ENCODE results near the gene CDON. TPM values are rescaled to one million over a fixed set of nuclear protein-coding genes. Genes with fewer than 3 reads are reported as not detected.

Gene CDON
- total RNA-seq, 1 donor, result 2.6 TPM

GRCh38 chr11:125941619-125942611 is 120.8 kb downstream of the CDON start:
- TF ChIP-seq CTCF (IDR thresholded peaks at IDR 0.05; ENCODE audit: insufficient read depth, low read depth, low read length), result peak; percentile 76
- DNase-seq (ENCODE audit: low read depth), result peak; percentile 21
- no peak overlapping the region for H3K4me3 ChIP-seq (ENCODE audit: low read depth, low read length)

- TF ChIP-seq CTCF (IDR thresholded peaks at IDR 0.05; ENCODE audit: insufficient read depth, low read depth, low read length), result no peak
Observed at GRCh38 chr11:125941267-125941618, 121.4 kb downstream of the CDON start.

GRCh38 chr11:125940145-125940544 is 122.5 kb downstream of the CDON start:
- H3K4me3 ChIP-seq (ENCODE audit: low read depth, low read length), result no peak overlapping the region
- TF ChIP-seq CTCF (IDR thresholded peaks at IDR 0.05; ENCODE audit: insufficient read depth, low read depth, low read length), result no peak
- no peak for DNase-seq (ENCODE audit: low read depth)

More at GRCh38 chr11:125941267-125941618, 121.4 kb downstream of the CDON start:
- no peak overlapping the region for H3K4me3 ChIP-seq (ENCODE audit: low read depth, low read length)
- no peak for DNase-seq (ENCODE audit: low read depth)

- DNase-seq (ENCODE audit: low read depth), result no peak
- TF ChIP-seq CTCF (IDR thresholded peaks at IDR 0.05; ENCODE audit: insufficient read depth, low read depth, low read length), result no peak
- H3K4me3 ChIP-seq (ENCODE audit: low read depth, low read length), result no peak overlapping the region
Observed at GRCh38 chr11:125939081-125939521, 123.6 kb downstream of the CDON start.

GRCh38 chr11:125938418-125938817 is 124.2 kb downstream of the CDON start:
- no peak for DNase-seq (ENCODE audit: low read depth)
- TF ChIP-seq CTCF (IDR thresholded peaks at IDR 0.05; ENCODE audit: insufficient read depth, low read depth, low read length), result no peak
- no peak overlapping the region for H3K4me3 ChIP-seq (ENCODE audit: low read depth, low read length)

- no peak overlapping the region for H3K4me3 ChIP-seq (ENCODE audit: low read depth, low read length)
- no peak for DNase-seq (ENCODE audit: low read depth)
- no peak for TF ChIP-seq CTCF (IDR thresholded peaks at IDR 0.05; ENCODE audit: insufficient read depth, low read depth, low read length)
Observed at GRCh38 chr11:125935618-125936199, 127.0 kb downstream of the CDON start.
